ENCODE data around the gene CLIC1. TPM values are rescaled to one million over a fixed set of nuclear protein-coding genes. Genes with fewer than 3 reads are reported as not detected.

The CLIC1 gene
- polyA plus RNA-seq, 1 experiment: 866 TPM

GRCh38 chr6:31752739-31753319 is 16.5 kb upstream of the CLIC1 start:
- Histone ChIP-seq H3K27me3 (ENCODE audit: control insufficient read depth, insufficient read depth, low read length) (no peaks in the 10 kb centered on the region), H3K4me3 (ENCODE audit: low read depth, low read length) (no peak overlapping the region), H3K36me3 (ENCODE audit: control insufficient read depth, insufficient read depth, low read length) (no peaks in the 10 kb centered on the region)
- ChIA-PET CTCF (interaction anchor here (0.7 kb wide), 2 partner anchors 9 to 17 kb away, joined by 3 to 4 read pairs; no protein-coding TSS in a partner anchor), POLR2A (no interaction called here)
- TF ChIP-seq, protein P1, sequence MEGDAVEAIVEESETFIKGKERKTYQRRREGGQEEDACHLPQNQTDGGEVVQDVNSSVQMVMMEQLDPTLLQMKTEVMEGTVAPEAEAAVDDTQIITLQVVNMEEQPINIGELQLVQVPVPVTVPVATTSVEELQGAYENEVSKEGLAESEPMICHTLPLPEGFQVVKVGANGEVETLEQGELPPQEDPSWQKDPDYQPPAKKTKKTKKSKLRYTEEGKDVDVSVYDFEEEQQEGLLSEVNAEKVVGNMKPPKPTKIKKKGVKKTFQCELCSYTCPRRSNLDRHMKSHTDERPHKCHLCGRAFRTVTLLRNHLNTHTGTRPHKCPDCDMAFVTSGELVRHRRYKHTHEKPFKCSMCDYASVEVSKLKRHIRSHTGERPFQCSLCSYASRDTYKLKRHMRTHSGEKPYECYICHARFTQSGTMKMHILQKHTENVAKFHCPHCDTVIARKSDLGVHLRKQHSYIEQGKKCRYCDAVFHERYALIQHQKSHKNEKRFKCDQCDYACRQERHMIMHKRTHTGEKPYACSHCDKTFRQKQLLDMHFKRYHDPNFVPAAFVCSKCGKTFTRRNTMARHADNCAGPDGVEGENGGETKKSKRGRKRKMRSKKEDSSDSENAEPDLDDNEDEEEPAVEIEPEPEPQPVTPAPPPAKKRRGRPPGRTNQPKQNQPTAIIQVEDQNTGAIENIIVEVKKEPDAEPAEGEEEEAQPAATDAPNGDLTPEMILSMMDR (IDR thresholded peaks at IDR 0.05; ENCODE audit: insufficient read depth, low read depth, low read length): no peak
- no peak for DNase-seq (ENCODE audit: low read depth)

DNA sequence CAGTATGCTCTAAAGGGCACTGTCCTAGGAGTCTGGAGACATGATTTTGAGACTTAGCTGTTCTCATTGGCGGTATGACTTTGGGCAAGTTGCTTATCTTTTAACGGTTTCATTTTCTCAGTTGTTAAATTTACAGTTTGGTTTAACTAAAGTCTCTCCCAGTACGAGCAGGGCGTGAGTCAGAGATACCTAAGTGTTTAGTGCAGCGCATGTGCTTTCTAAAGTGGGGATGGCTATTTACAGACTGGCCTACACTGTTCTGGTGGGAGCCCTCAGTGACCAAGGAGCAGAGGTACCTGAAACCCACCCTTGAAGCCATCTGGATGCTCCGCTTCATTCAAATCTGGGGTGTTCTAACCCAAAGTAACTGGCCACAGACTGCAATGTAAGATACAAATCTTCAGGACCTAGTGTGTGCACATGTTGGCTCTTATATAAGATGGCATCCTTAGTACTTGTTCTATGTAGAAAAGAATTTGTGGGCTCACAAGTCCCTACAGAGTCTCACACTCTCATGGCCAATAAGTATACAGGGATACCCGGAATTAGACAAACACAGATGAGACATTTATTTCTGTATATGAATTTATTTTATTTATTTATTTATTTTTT is 14.2 kb upstream of the CLIC1 start:
- CTCF ChIA-PET: interaction anchor here (0.6 to 1.3 kb wide), 3 partner anchors 19 to 61 kb away, joined by 3 to 4 read pairs (median 3); no protein-coding TSS in a partner anchor
- no peak for DNase-seq (ENCODE audit: low read depth)
- POLR2A ChIA-PET: no interaction called here

GRCh38 chr6:31749301-31750036 is 13.1 kb upstream of the CLIC1 start:
- DNase-seq (ENCODE audit: low read depth): no peak
- no peak overlapping the region for H3K4me3 ChIP-seq (ENCODE audit: low read depth, low read length)
- POLR2A ChIA-PET: no interaction called here
- CTCF ChIA-PET: interaction anchor here (1.0 to 1.3 kb wide), 2 partner anchors 20 to 24 kb away, joined by 3 to 4 read pairs; no protein-coding TSS in a partner anchor
- no peaks in the 10 kb centered on the region for H3K27me3 ChIP-seq (ENCODE audit: control insufficient read depth, insufficient read depth, low read length)
- H3K36me3 ChIP-seq (ENCODE audit: control insufficient read depth, insufficient read depth, low read length): no peaks in the 10 kb centered on the region
- TF ChIP-seq, protein P1 (IDR thresholded peaks at IDR 0.05; ENCODE audit: insufficient read depth, low read depth, low read length): no peak

More for the DNA sequence above, 14.2 kb upstream of the CLIC1 start:
- Histone ChIP-seq H3K36me3 (ENCODE audit: control insufficient read depth, insufficient read depth, low read length) (no peaks in the 10 kb centered on the region), H3K27me3 (ENCODE audit: control insufficient read depth, insufficient read depth, low read length) (no peaks in the 10 kb centered on the region), H3K4me3 (ENCODE audit: low read depth, low read length) (no peak overlapping the region)
- TF ChIP-seq, protein P1 (IDR thresholded peaks at IDR 0.05; ENCODE audit: insufficient read depth, low read depth, low read length): no peak

GRCh38 chr6:31744422-31744821 is 8.1 kb upstream of the CLIC1 start:
- DNase-seq (ENCODE audit: low read depth): no peak
- CTCF ChIA-PET: no interaction called here
- POLR2A ChIA-PET: no interaction called here

DNA sequence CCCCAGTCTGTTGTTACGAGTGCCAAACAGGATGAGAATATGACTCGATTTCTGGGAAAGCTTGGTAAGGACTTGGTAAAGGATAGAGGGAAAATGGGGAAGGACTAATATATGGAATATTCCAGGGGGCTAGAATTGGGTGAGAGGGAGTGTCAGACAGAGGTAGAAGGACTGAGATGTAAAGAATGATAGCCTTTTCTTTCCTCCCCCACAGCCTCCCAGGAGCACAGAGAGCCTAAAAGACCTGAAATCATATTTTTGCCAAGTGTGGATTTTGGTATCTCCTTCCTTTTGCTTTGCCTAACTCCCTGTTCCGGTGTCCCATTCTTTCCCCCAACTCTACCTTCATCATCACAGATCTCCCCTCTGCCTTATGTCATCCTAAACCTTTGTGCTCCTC is 6.6 kb upstream of the CLIC1 start:
- ChIA-PET CTCF (no interaction called here), POLR2A (no interaction called here)
- no peaks in the 10 kb centered on the region for H3K27me3 ChIP-seq (ENCODE audit: control insufficient read depth, insufficient read depth, low read length)
- TF ChIP-seq, protein P1 (IDR thresholded peaks at IDR 0.05; ENCODE audit: insufficient read depth, low read depth, low read length): no peak
- DNase-seq (ENCODE audit: low read depth): no peak
- no peaks in the 10 kb centered on the region for H3K36me3 ChIP-seq (ENCODE audit: control insufficient read depth, insufficient read depth, low read length)
- no peak overlapping the region for H3K4me3 ChIP-seq (ENCODE audit: low read depth, low read length)

More at GRCh38 chr6:31744422-31744821, 8.1 kb upstream of the CLIC1 start:
- H3K27me3 ChIP-seq (ENCODE audit: control insufficient read depth, insufficient read depth, low read length): no peaks in the 10 kb centered on the region
- H3K36me3 ChIP-seq (ENCODE audit: control insufficient read depth, insufficient read depth, low read length): no peaks in the 10 kb centered on the region
- TF ChIP-seq, protein P1 (IDR thresholded peaks at IDR 0.05; ENCODE audit: insufficient read depth, low read depth, low read length): no peak
- no peak overlapping the region for H3K4me3 ChIP-seq (ENCODE audit: low read depth, low read length)
